Lower leg skin (tissue), 4 donors: ENCODE measurements around the gene PLAC8L1. TPM values are rescaled to one million over a fixed set of nuclear protein-coding genes. Genes with fewer than 3 reads are reported as not detected.

ENCODE experiments used
- DNase-seq, 2 donors: peaks; one replicate each; pipeline ENCODE4 v3.0.0-alpha.2; 2019; ENCODE audit warnings: low spot score in 2 of 2
- H3K4me3 ChIP-seq: fragments of 200-600 bp; sonication (generic); 2 replicates; pipeline ENCODE4 v1.5.1; 2017; ENCODE audit warnings: mild to moderate bottlenecking, low read depth; ENCODE audit not compliant: poor library complexity, severe bottlenecking
- POLR2A ChIP-seq, 2 donors: fragments of 450-650 bp; IDR thresholded peaks; one replicate each; pipeline ENCODE4 v1.6.1; 2016 to 2017; ENCODE audit warnings: antibody characterized with exemption in 2 of 2, mild to moderate bottlenecking in 1 of 2, moderate library complexity in 1 of 2
- WGBS, 2 donors: methylation state at CpG; one replicate each; pipeline ENCODE4 v1.1.5; 2018; 5-methylcytosine and 5-hydroxymethylcytosine counted together
- intact Hi-C: fragments of 100-400 bp; cut with DNase I; formaldehyde crosslinking; loops from one replicate; pipeline ENCODE4 v1.15.0; 2023; ENCODE audit warnings: low total_unique reads
- total RNA-seq, 4 donors: library from RNA; depleted of rRNA; stranded (reverse); fragments of >200 nt; gene quantifications; one replicate each; pipeline ENCODE4 v1.1.0, GENCODE V29; 2016
- TF ChIP-seq, protein P1 (sequence below), 3 donors: fragments of 450-650 bp; IDR thresholded peaks; one replicate each; pipeline ENCODE4 v1.5.1; 2016; ENCODE audit warnings: antibody characterized with exemption in 3 of 3, mild to moderate bottlenecking in 3 of 3, moderate library complexity in 2 of 3

Gene PLAC8L1
- total RNA-seq, 4 donors from 2014 or later, result not detected

DNA sequence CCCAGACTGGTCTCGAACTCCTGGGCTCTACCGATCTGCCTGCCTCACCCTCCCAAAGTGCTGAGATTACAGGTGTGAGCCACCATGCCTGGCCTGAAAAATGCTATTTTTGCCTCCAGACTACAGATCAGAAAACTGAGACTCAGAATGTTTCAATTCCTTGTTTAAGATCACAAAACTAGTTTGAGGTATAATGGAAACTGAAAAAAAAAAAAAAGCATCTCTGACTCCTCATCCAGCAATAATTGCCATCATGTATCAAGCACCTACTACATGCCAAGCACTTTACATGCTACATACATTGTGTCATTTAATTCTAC lies 35.6 kb downstream of the PLAC8L1 start:
- 100% methylated on average over 2 of the region's 2 CpGs for whole genome bisulfite sequencing, 2 donors
- no peak for DNase-seq
- TF ChIP-seq, protein P1, sequence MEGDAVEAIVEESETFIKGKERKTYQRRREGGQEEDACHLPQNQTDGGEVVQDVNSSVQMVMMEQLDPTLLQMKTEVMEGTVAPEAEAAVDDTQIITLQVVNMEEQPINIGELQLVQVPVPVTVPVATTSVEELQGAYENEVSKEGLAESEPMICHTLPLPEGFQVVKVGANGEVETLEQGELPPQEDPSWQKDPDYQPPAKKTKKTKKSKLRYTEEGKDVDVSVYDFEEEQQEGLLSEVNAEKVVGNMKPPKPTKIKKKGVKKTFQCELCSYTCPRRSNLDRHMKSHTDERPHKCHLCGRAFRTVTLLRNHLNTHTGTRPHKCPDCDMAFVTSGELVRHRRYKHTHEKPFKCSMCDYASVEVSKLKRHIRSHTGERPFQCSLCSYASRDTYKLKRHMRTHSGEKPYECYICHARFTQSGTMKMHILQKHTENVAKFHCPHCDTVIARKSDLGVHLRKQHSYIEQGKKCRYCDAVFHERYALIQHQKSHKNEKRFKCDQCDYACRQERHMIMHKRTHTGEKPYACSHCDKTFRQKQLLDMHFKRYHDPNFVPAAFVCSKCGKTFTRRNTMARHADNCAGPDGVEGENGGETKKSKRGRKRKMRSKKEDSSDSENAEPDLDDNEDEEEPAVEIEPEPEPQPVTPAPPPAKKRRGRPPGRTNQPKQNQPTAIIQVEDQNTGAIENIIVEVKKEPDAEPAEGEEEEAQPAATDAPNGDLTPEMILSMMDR (IDR thresholded peaks at IDR 0.05), result no peak
- TF ChIP-seq POLR2A (IDR thresholded peaks at IDR 0.05), result no peak
- intact Hi-C loops, result no loop called here
- no peak overlapping the region for H3K4me3 ChIP-seq

DNA sequence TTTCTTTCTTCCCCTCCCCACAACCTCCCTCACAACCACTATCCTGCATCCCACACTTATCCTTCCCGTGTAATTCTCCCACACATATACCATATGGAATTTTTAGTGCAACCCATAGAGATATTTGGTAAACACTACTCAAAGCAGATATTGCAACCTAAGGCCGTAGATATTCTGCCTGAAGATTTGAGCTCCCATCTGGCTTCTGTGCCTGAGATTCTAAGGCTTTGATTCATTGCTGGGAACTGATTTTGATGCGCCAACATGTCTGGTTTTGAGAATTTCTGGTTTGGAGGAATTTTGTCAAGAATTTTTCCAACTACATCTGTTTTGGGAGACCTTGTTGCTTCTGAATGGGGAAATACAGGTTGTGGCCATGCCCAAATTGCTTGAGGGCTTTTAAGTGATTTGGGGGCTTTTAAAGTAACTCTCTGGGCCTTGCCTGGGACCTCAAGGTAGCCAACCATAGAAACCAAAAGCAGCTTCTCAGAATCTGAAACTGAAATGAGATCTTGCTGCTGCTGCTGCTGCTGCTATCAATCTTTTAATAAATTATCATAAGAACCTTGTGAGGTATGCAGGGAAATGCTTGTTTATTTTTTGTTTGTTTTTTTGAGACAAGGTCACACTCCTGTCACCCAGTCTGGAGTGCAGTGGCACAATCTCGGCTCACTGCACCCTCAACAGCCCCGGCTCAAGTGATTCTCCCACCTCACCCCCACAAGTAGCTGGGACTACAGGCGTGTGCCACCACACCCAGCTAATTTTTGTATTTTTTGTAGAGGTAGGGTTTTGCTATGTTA lies 36.2 kb downstream of the PLAC8L1 start:
- 91 to 92% methylated on average over 6 of the region's 6 CpGs for WGBS, 2 donors
- intact Hi-C loops, result no loop called here
- DNase-seq, result no peak
- no peak overlapping the region for H3K4me3 ChIP-seq
- TF ChIP-seq, protein P1 (IDR thresholded peaks at IDR 0.05), result no peak

DNA sequence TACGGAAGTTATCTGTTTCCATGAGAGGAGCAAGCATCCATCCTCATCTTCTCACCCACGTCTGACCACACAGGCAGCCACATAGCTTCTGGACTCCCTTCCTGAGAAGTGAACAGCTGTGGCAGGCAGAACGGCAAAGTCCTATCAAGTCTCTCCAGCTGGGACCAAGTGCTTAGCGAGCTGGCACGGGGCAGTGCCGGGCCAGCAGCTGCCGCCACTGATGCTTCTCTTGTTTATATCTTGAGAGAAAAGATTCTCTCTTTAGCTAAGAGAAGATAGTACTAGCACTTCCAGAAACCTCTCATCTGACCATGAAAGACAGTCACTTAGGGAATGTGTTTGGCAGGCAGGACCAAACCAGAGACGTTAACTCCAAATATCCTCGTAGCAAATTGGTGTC lies 37.2 kb downstream of the PLAC8L1 start:
- TF ChIP-seq, protein P1 (IDR thresholded peaks at IDR 0.05), result no peak
- no peak for TF ChIP-seq POLR2A (IDR thresholded peaks at IDR 0.05)
- intact Hi-C loops, result no loop called here
- no peak overlapping the region for H3K4me3 ChIP-seq
- no peak for DNase-seq
- WGBS, 2 donors, result 72 to 80% methylated on average over 9 of the region's 9 CpGs

DNA sequence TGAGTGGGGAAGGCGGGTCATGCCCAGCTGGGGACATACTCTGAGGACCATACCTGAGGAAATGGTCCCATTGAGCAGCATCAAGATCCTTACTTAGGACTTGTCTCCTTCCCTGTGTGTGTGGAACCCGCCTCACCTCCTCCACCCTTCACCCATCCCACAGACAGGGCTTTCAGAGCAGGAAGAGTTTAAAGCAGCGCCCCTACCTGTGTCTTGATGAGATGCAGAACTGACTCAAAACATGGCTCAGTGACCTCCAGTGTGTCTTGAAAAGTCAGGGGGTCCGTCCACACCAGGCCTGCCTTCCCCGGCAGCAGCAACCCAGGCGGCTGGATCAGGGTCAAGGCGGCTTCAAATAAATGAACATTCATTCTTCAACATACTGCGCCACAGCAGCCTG lies 38.4 kb downstream of the PLAC8L1 start:
- DNase-seq, result no peak
- intact Hi-C loops, result no loop called here
- TF ChIP-seq, protein P1 (IDR thresholded peaks at IDR 0.05), result no peak
- TF ChIP-seq POLR2A (IDR thresholded peaks at IDR 0.05), result no peak
- WGBS, 2 donors, result 96 to 98% methylated on average over 8 of the region's 8 CpGs
- no peak overlapping the region for H3K4me3 ChIP-seq

DNA sequence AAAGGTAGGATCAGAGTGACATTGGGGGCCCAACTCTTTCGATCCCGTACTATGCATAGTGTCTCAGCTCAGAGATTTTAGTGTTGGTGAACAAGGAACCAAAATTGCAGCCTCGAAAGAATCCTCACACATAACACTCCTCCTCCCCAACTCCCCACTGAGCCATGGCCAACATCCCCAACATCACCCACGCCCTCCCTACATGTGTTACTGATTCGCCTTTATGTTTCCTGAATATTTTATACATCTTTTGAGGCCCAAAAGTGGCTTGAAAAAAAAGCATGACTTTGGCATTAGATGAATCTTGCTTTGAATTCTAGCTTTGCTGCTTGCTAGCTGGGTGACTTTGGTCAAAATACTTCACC lies 45.2 kb downstream of the PLAC8L1 start:
- 90 to 94% methylated on average over 5 of the region's 5 CpGs for WGBS, 2 donors
- intact Hi-C loops, result no loop called here
- TF ChIP-seq, protein P1 (IDR thresholded peaks at IDR 0.05), result no peak
- no peak for TF ChIP-seq POLR2A (IDR thresholded peaks at IDR 0.05)
- peak in 1 of 2 donors; percentile 25 for DNase-seq
- H3K4me3 ChIP-seq, result no peak overlapping the region
